Motor neuron (in vitro differentiated cells): ENCODE results near the gene TMIGD2. TPM values are rescaled to one million over a fixed set of nuclear protein-coding genes. Genes with fewer than 3 reads are reported as not detected.
"Not testable (repeated sequence)": the region's sequence is repeated elsewhere in the genome, so short reads cannot be mapped to it uniquely, and the experiment has no call there.

Experiments
- ATAC-seq, 8 experiments: fragments of 200-7000 bp; cut with Tn5 transposase; replicated peaks in 6 of 8; 2 replicates each; pipeline ENCODE4 v1.8.0; 2021; ENCODE audit warnings: mild to moderate bottlenecking in 8 of 8, moderate library complexity in 8 of 8
- H3K27ac ChIP-seq, 2 donors: fragments of 250-450 bp; sonication (Bioruptor Pico); 2 replicates each; pipeline ENCODE4 v1.9.0; 2021; ENCODE audit warnings: antibody characterized with exemption in 2 of 2, mild to moderate bottlenecking in 2 of 2, moderate library complexity in 1 of 2
- H3K4me1 ChIP-seq, 2 donors: fragments of 250-450 bp; sonication (Bioruptor Pico); replicated peaks in 1 of 2; 2 replicates each; pipeline ENCODE4 v1.6.1; 2021; ENCODE audit warnings: antibody characterized with exemption in 2 of 2, mild to moderate bottlenecking in 2 of 2, moderate library complexity in 1 of 2
- H3K4me3 ChIP-seq, 5 donors: fragments of 250-450 bp; sonication (Bioruptor Pico); 2 replicates each; pipeline ENCODE4 v1.9.0; 2021; ENCODE audit warnings: antibody characterized with exemption in 5 of 5, mild to moderate bottlenecking in 5 of 5, moderate library complexity in 4 of 5
- WGBS, 10 experiments: fragments of 450-650 bp; shearing (Covaris generic); methylation state at CpG; one replicate each; pipeline ENCODE4 v1.0.0; 2022; 5-methylcytosine and 5-hydroxymethylcytosine counted together
- in situ Hi-C, 9 experiments: fragments of 400-800 bp; cut with MboI; loops; one replicate each; pipeline ENCODE4 v1.15.0; 2021; ENCODE audit warnings: low sequenced_read_pairs in 9 of 9, low pct_unique_long_range_greater_than_20kb in 2 of 9; ENCODE audit not compliant: unreplicated experiment in 9 of 9
- total RNA-seq, 8 experiments: library from RNA; unstranded; fragments of 300-600 nt; gene quantifications; 2 replicates each; pipeline versions ENCODE4 v1.2.3 to v1.2.4, GENCODE V29; 2022

TMIGD2 gene
- total RNA-seq, 8 experiments from 2014 or later: 0.29 to 1.2 (median 0.43) TPM; not detected in 3

DNA sequence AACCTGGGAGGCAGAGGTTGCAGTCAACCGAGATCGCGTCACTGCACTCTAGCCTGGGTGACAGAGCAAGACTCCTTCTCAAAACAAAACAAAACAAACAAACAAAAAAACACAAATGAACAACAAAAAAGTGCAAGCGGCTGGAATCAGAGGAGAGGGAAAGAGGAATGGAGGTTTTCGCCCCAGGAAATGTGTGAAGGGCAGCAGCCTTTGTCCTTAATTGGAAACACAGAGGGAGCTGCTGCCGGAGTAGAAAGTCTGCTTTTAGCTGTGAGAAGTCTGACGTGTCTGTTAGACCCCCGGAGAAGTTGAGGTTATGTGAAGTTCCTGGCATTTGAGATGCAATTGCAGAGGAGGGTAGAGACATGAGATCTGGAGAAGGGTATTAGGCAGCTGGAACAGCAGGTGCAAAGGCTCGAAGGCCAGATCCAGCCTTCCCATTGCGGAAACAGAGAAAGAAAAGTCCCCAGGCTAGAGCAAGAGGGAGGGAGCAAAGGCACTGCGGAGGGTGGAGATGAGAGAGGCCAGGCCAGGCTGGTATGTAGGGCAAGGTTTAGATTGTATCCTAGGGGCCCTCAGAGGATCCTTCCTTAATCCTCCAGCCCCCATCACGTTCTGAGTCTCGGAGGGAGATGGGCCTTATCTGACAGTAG, 473 bp downstream of the TMIGD2 start:
- 25 to 79% (median 52%) methylated on average over 3 to 10 of the region's 13 CpGs; no CpG with 5 or more reads in 1 of the 10 experiments for WGBS, 10 experiments
- Histone ChIP-seq H3K4me3 (no peak overlapping the region), H3K27ac (no peak overlapping the region), H3K4me1 (peaks cover 0 to 11% of the 10 kb centered on the region in 2 donors)
- ATAC-seq: no peak
- in situ Hi-C loops: no loop called here

DNA sequence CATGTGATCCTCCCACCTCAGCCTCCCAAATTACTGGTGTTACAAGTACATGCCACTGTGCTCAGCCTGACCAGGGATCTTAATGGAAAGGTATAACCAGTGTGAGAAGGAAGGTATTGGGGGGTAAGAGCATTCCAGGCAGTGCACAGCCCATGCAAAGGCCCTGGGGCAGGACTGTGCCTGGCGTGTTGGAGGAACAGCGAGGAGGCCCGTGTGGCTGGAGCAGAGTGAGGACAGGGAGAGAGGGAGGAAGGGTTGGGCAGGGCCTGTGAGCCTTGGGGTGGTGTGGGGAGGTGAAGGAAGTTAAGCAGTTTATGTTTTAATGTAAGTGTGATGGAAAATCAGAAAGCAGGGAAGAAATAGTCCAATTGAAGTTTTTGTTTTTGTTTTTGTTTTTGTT, 1.6 kb downstream of the TMIGD2 start:
- Histone ChIP-seq H3K27ac (no peak overlapping the region), H3K4me3 (no peak overlapping the region), H3K4me1 (peaks cover 2 to 11% of the 10 kb centered on the region in 2 donors)
- in situ Hi-C loops: no loop called here
- ATAC-seq: no peak
- 95% methylated on average over 3 of the region's 3 CpGs; no CpG with 5 or more reads in 9 of the 10 experiments for WGBS, 10 experiments

DNA sequence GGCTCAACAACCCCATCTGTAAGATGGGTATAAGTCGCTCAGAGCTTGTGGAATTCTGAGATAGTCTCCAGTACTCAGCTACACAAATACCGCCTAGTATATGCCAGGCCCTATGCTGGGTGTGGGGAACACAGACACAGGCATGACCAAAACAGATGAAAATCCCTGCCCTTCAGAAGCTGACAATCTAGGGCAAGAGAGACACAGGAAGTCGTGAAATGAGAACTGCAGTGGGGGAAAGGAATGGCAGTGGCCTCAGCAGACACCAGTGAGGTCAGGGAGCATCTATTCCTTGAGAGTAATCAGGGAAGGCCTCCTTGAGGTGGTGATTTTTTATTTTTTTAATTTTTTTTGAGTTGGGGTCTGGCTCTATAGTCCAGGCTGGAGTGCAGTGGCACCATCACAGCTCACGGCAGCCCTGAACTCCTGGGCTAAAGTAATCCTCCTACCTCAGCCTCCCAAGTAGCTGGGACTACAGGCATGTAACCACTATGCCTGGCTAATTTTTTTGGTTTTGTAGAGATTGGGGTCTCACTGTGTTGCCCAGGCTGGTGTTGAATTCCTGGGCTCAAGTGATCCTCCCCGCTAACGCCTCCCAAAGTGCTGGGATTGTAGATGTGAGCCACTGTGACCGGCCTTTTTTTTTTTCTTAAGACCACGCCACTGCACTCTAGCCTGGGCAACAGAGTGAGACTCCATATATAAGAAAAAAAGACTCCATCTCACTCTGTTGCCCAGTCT, 3.2 kb downstream of the TMIGD2 start:
- no peak for ATAC-seq
- WGBS, 10 experiments: 40 to 100% (median 70%) methylated on average over 1 to 3 of the region's 8 CpGs; no CpG with 5 or more reads in 3 of the 10 experiments
- in situ Hi-C loops: no loop called here
- H3K4me3 ChIP-seq: no peak overlapping the region
- H3K27ac ChIP-seq: no peak overlapping the region
- peaks cover 2 to 11% of the 10 kb centered on the region in 2 donors for H3K4me1 ChIP-seq

DNA sequence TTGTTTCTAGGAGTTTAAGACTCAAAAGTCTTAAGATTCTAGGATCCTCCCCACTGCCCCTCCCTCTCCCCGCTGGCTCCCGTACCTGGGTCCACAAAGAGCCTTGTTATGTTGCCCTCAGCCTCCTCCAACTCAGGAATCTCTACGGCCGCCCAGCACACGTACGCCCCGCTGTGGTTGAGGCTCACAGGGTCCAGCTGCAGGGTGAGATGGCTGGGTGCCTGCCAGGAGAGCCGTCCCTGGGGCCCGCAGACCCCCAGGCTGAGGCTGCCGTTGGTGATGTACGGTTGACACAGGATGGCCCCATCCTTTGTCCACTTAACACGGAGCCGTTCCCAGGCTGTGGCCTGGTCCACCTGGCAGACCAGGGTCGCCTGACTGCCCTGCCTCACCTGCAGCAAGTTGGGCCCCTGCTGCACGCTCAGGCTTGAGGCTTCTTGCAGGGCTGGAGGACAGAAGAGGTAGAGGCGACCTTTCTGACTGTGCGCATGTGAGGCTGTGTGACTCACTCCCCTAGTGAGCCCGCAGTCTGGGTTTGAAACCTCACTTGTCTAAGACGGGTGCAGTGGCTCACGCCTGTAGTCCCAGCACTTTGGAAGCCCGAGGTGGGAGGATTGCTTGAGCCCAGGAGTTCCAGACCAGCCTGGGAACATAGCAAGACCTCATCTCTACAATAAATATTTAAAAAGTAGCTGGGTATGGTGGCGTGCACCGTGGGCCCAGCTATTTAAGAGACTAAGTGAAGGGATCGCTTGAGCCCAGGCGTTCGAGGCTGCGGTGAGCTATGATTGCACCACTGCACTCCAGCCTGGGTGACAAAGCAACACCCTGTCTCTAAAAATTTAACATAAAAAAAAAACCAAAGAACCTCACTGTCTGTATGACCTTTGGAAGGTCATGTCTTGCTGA, 4.0 kb downstream of the TMIGD2 start:
- H3K4me1 ChIP-seq: peaks cover 2 to 11% of the 10 kb centered on the region in 2 donors
- no peak overlapping the region for H3K4me3 ChIP-seq
- no peak overlapping the region for H3K27ac ChIP-seq
- WGBS, 10 experiments: 31 to 80% (median 69%) methylated on average over 2 to 9 of the region's 27 CpGs; no CpG with 5 or more reads in 4 of the 10 experiments
- no peak for ATAC-seq
- in situ Hi-C loops: no loop called here

DNA sequence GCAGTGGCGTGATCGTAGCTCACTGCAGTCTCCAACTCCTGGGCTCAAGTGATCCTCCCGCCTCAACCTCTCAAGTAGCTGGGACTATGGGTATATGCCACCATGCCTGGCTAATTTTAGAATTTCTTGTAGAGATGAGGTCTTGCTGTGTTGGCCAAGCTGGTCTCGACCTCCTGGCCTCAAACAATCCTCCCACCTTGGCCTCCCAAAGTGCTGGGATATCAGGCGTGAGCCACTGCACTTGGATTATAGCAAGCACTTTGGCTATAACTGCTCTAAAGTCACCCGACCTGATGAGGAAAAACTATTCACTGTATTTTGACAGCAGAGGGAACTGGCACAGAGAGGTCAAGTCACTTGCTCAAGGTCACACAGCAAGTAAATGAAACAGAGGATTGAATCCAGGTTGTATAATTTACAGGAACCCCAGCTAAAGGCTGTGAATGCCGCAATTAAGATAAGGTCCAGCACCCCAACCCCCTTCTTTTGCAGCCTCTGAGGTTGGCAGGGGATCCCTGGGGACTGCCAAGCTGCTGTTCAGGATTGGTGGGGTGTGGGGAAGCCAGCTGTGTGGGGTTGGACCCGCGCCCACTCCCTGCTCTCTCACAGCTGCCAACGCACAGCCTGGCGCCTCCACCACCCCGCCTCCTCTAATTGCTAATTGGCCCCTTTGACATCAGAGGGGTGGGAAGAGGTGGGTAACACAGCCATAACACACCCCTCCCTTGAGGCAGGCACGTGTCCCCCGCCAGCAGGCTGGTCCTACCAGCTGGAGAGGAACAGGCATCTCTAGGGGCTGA, 6.0 kb downstream of the TMIGD2 start:
- H3K27ac ChIP-seq: no peak overlapping the region

DNA sequence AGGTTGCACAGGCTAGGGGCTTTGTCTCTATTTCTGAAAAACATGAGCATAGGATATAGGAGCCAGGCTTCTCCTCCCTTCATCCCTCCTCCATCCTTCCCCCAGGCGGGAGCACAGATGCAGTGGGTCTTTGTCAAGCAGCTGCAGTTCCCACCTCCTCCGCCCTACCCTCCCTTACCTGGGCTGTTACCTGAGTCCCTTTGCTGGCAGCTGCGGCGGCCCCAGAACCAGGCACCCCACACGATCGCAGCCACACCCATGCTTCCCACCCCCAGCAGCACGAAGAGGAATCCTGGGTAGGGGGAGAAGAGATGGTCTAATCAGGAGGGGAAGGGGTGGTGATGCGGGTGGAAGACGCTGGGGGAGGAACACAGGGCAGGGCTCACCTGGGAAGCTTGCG, 7.8 kb downstream of the TMIGD2 start:
- in situ Hi-C loops: no loop called here
- WGBS, 10 experiments: 0 to 67% (median 30%) methylated on average over 1 to 2 of the region's 10 CpGs; no CpG with 5 or more reads in 6 of the 10 experiments
- H3K4me1 ChIP-seq: peaks cover 11 to 16% of the 10 kb centered on the region in 2 donors
- H3K27ac ChIP-seq: no peak overlapping the region
- no peak overlapping the region for H3K4me3 ChIP-seq
- no peak for ATAC-seq

More for the DNA sequence above, 6.0 kb downstream of the TMIGD2 start:
- in situ Hi-C loops: no loop called here
- peak; percentile 25 to 82 (median 67) for ATAC-seq
- WGBS, 10 experiments: 20 to 100% (median 68%) methylated on average over 1 to 6 of the region's 14 CpGs; no CpG with 5 or more reads in 3 of the 10 experiments
- H3K4me1 ChIP-seq: peaks cover 6% of the 10 kb centered on the region in 2 donors
- H3K4me3 ChIP-seq: no peak overlapping the region

DNA sequence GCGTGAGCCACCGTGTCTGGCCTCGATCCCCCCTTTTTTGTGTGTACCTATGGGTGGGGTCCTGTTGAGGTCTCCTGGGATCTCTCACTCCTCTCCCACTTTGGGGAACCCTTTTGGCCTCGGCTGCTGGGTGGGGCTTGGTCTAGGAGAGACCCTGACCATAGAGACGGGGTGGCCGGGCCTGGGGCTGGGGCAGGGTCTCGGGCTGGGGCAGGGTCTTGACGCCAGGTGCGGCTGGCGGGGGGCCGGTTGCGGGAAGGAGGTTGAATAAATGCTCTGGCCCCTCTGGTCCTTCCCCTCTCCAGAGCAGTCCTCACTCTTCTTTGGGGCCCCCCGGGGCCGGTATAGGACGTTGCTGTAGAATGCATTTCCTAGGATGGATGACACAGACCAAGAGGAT, 9.7 kb downstream of the TMIGD2 start:
- Histone ChIP-seq H3K4me3 (no peak overlapping the region), H3K4me1 (peaks cover 11 to 16% of the 10 kb centered on the region in 2 donors), H3K27ac (no peak overlapping the region)
- in situ Hi-C loops: no loop called here
- ATAC-seq: no peak
- 60 to 90% methylated on average over 3 to 7 of the region's 15 CpGs; no CpG with 5 or more reads in 8 of the 10 experiments for WGBS, 10 experiments

DNA sequence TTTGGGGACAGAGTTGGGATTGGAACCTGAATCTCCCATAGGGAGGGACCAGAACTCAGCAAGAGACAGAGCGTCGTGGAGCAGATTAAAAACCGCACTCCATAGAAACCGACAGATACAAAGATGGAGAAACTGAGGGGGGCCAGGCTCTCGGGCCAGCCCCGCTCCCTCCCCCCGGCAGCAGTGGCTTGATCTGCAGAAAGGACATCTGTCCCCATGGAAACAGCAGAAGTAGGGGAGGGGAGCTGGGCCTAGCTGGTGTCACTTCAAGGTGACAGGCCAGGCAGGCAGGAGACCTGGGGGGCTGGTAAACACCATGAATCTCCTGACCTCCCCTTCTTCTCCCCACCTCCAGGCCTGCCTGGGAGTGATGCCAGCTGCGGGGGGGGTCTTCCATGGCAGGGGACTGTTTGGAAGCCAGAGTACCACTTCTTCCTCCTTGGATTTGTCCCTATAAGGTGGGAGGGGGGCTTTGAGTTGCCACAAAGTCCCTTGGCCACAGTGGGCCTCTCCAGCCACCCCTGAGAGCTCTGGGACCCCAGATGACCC, 10.9 kb downstream of the TMIGD2 start:
- ATAC-seq: peak in 5 of 8 experiments; percentile 47 to 82 (median 73)
- WGBS, 10 experiments: 0 to 60% (median 20%) methylated on average over 1 to 3 of the region's 8 CpGs; no CpG with 5 or more reads in 5 of the 10 experiments
- Histone ChIP-seq H3K4me1 (peaks cover 9 to 16% of the 10 kb centered on the region in 2 donors), H3K27ac (peak overlapping the region; percentile 27 to 62), H3K4me3 (no peak overlapping the region)
- in situ Hi-C loops: no loop called here

DNA sequence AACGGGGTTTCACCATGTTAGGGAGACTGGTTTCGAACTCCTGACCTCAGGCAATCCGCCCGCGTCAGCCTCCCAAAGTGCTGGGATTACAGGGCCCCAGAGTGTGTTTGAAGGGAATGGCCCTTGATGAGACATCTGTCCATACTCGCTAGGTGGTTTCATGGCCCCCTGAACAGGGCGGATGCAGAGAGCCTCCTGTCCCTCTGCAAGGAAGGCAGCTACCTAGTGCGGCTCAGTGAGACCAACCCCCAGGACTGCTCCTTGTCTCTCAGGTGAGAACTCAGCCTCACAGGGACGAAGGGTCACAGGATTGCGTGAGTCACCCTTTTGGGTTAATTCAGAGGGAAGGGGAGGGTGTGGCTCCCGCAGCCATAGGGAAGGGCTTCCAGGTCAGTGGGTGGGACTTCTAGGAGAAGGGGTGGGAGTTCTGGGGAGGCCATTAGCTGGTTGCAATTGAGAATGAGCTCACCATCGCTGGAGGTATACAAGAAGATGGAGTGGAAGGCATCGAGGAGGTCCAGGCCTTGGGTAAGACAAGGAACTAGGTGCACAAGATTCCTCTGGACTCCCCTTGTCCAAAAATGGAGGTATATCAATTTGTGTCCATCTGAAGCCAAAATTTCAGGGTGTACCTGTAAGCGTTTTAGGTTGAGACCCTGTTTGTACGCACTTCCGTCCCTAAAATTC, 14.0 kb downstream of the TMIGD2 start:
- peaks cover 9 to 16% of the 10 kb centered on the region in 2 donors for H3K4me1 ChIP-seq
- no peak overlapping the region for H3K27ac ChIP-seq
- WGBS, 10 experiments: 60 to 100% (median 80%) methylated on average over 1 to 13 of the region's 16 CpGs; no CpG with 5 or more reads in 1 of the 10 experiments
- no peak for ATAC-seq
- in situ Hi-C loops: no loop called here
- no peak overlapping the region for H3K4me3 ChIP-seq

DNA sequence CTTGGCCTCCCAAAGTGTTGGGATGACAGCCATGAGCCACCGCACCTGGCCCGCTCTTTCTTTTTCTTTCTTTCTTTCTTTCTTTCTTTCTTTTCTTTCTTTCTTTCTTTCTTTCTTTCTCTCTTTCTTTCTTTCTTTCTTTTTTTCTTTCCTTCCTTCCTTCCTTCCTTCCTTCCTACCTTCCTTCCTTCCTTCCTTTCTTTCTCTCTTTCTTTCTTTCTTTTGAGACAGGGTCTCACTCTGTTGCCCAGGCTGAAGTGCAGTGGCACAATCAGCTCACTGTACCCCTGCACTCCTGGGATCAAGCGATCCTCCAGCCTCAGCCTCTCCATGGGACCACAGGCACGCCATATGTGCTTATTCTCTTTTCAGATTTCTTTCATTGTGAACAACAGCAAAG, 16.0 kb downstream of the TMIGD2 start:
- in situ Hi-C loops, H3K4me1 ChIP-seq, H3K27ac ChIP-seq, ATAC-seq, H3K4me3 ChIP-seq: not testable (repeated sequence)
- WGBS, 10 experiments: 60 to 100% (median 92%) methylated on average over 1 to 4 of the region's 4 CpGs; no CpG with 5 or more reads in 2 of the 10 experiments

DNA sequence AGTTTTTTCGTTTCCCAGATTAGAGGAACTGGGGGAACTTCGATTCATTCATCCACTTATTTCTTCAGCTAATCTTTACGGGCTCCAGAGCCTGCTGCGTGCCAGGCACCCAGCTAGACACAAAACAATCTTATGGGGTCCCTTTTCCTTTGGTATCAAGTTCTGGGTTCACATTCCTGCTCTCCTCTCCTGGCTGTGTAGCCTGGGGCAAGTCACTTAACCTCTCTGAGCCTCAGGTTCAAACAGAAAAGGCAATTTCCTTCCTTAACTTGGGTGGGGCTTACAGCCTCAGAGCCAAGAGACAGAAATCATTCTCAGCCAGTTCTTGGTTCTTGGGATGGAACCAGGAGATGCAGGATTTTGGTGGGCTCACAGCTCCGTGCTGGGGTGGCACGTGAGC, 17.2 kb downstream of the TMIGD2 start:
- no peak overlapping the region for H3K4me3 ChIP-seq
- H3K4me1 ChIP-seq: no peaks in the 10 kb centered on the region
- in situ Hi-C loops: no loop called here
- 18 to 60% (median 39%) methylated on average over 2 to 4 of the region's 6 CpGs; no CpG with 5 or more reads in 2 of the 10 experiments for WGBS, 10 experiments
- no peak for ATAC-seq
- H3K27ac ChIP-seq: no peak overlapping the region
